HG02943 (cell line): ENCODE measurements around the gene TBK1.

Source experiments
- ATAC-seq: cut with Tn5 transposase; IDR thresholded peaks from one replicate; pipeline ENCODE4 v1.9.1; 2021; ENCODE audit warnings: mild to moderate bottlenecking, low read depth, moderate library complexity; ENCODE audit not compliant: unreplicated experiment

The TBK1 gene

DNA sequence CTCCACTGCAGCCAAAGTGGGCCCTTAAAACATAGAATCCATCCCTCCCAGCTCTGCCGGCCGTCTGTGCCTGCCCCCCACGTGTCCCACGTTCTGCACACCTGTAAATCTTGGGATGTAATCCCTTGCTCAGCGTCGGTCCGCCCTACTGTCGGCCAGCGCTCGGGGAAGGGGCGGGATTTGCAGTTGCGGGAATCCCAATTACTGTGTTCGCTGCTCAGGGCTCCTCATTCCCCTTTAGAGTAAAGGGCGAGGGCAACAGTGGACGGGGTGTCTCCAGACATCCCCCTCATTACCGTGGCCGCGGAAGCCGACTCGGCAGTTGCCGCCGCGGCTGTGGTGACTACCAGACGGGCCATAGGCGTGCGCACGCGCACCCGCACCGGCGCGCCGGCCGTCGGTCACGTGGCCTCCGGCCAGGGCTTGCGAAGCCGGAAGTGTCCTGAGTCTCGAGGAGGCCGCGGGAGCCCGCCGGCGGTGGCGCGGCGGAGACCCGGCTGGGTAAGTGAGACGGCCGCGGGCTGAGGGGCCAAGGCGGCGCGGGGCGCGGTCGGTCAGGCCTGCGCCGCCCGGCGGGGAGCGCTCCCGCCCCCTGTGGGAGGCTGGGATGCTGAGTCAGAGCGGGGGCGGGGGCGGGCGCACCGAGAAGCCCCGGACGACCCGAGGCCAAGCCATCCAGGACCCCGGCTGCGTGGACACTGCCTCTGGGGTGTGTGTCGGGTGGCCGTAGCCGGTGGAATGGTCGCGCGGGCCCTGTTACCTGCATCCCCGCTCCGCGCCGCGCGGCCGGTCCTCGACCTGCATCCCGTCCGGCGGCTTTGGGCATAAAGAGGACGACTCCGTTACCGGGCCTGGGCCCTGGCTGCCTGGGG is at the start of gene TBK1:
TSS of gene TBK1 (plus strand) at position 434 of the 872 bp plus-strand sequence. CDS start 3,751 bp downstream, outside the sequence.
- ATAC-seq = peak; percentile 88

DNA sequence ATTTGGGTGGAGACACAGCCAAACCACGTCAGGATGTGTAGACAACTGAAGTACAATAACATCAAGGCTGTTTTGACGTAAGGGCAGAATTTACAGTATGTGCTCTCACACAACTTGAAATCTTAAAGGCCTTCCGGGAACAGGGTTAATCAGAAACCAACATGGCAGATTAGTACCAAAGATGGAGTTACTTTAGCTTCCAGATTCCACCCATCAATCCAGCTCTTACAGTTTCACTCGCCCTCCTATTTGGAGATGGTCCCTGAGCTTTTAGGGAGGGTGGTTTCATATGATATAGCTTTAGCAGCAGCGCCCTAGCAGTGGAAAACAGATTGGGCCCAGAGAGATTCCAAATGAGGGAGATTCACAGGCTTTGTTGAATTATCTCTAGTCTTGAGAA is 49.7 kb upstream of the TBK1 start:
- no peak for ATAC-seq

- peak; percentile 93 for ATAC-seq
These were observed 48.0 kb upstream of the TBK1 start, which contains the start of gene XPOT for GRCh38 chr12:64403707-64404469. Gene XPOT, plus strand, starts transcription at chr12:64404392. Its CDS starts 5,644 bp downstream, at chr12:64410036.

GRCh38 chr12:64404470-64405256 is 47.3 kb upstream of the TBK1 start:
- ATAC-seq = peak; percentile 39

- no peak for ATAC-seq
These were observed 44.3 kb upstream of the TBK1 start for GRCh38 chr12:64407342-64408223.

DNA sequence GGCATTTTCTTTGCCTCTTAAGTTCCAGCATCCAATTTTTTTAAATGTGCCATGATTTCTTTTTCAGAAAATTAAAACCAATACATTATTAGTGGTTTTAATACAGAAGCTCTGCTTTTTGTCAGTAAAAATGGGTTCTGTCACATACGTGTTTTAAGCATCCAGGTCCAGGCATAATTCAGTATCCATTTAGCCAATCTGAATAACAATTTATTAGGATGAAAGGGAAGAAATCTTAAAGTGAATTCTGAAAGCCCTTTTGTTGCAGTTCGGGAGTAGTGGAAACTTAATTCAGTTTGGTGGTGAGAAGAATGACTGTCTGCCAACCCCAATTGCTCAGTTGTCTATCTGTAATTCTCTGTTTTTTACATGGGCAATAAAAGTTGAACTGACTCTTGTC is 40.5 kb upstream of the TBK1 start:
- ATAC-seq = no peak

DNA sequence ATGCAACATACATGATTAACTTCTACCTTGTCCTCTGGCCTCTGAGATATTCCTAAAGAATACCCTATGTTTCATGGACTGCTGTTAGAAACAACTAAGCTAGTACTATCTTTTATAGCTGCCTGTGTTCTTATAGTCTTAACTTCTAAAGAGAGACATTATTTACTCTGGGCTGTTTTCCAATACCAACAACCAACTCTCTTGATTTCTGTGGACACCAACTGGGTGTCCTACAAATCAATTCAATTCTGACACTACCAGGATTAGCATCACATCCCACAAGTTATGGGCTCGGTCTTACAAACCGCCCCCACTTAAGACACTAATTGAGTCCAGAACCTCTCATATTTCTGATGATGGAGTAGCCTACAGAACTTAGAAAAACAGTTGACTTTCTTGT is 39.5 kb upstream of the TBK1 start:
- ATAC-seq = no peak

GRCh38 chr12:64413884-64414283 is 38.0 kb upstream of the TBK1 start:
- ATAC-seq = no peak

DNA sequence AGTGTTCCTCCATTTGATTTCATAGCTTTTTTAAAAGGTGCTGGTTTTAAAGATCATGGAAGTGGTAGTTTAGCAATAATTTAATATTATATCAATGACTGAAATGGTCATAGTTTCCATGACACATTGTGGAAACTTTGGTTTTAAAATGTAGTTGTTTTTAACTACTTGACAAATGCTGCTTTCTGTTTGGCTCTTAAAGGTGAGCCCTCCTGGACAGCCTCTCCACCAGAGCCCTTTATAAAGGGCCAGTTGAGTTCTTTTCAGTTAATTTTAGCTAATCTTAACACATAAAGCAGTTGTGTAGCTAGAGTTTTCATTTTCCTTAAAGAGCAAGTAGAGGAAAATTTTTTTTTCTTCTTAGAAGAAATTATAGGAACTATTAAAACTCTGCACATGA is 33.7 kb upstream of the TBK1 start:
- ATAC-seq = no peak

GRCh38 chr12:64419696-64420095 is 32.2 kb upstream of the TBK1 start:
- no peak for ATAC-seq

DNA sequence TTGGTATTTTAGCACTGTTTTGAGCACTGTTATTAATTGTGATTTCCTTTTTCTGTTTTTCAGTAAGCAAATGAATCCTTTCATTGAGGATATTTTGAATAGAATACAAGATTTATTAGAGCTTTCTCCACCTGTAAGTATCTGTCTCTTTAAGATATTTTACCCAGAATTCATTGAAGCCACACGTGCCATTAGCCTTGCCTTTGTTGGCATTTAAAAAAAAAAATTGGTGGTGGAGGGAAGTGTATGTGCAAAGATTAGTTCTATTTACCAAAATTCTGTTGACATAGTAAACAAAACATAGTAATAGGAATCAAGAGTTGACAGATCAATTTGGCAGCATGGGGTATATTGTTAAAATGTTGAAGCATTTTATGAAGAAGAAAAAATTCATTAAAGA is 23.9 kb upstream of the TBK1 start:
- ATAC-seq = no peak

- no peak for ATAC-seq
These were observed 23.0 kb upstream of the TBK1 start for GRCh38 chr12:64428956-64429355.

- ATAC-seq = no peak
These were observed 21.0 kb upstream of the TBK1 start for GRCh38 chr12:64430886-64431285.

GRCh38 chr12:64431791-64432190 is 20.1 kb upstream of the TBK1 start:
- no peak for ATAC-seq

DNA sequence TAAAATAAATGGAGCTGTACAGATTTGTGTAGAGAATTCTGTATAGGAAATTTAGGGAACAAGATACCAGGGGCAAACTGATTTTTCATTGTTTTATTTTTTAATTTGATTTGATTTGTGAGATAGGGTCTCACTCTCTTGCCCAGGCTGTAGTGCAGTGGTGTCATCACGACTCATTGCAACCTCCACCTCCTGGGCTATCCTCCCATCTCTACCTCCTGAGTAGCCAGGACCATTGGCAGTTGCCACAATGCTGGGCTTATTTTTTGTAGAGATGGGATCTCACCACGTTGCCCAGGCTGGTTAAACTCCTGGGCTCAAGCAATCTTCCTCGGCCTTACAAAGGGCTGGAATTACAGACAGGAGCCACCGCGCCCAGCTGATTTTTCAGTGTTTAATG is 18.0 kb upstream of the TBK1 start:
- no peak for ATAC-seq

DNA sequence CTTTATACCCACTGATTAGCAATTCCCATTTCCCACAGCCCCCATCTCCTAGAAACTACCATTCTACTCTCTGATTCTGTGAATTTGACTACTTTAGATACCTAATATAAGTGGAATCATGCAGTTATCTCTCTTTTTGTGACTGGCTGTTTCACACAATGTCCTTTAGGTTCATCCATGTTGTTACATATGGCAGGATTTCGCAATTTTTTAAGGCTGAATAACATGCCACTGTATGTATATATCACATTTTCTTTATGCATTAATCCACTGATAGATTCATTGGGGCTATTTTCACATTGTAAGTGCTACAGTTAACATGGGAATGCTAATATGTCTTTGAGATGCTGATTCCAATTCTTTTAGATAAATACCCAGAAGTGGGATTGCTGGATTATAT is 11.8 kb upstream of the TBK1 start:
- ATAC-seq = no peak

GRCh38 chr12:64445490-64445889 is 6.4 kb upstream of the TBK1 start:
- ATAC-seq = no peak

DNA sequence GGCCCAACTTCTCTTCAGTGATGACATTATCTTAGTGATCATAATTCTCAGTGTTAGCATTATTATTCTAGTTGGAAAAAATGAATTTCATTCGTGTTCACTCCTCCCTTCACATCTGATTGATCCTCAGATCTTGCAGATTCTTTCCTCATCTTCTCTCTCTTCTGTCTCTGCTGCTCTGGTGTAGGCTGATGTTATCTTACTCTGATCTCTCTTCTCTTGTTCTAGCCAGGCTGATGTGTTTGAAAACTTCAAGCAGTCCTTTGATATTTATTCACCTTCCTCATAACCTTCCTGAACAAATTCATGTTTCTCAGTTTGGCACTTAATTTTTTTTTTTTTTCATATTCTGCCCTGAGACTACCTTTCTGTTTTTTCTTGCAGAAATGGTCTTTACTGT is 5.6 kb upstream of the TBK1 start:
- ATAC-seq = no peak

DNA sequence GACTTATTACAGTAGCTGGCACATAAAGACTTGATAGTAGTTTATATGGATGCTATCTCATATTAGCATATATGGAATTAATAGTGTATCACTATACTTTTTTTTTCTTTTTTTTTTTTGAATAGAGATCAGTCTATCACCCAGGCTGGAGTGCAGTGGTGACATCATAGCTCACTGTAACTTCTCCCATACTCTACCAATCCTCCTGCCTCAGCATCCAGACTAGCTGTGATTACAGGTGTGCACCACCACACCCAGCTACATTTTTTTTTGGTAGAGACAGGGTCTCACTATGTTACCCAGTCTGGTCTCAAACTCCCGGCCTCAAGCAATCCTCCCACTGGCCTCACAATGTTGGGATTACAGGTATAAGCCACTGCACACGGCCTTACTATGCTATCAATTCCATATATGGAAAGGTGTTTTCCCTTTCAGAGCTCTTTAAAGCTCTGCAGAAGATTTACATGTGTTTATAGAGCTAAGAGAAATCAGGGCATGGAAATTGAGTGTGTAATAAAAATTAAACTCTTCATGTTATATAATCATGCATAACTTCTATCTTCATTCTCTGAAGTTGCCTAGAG is 1.8 kb upstream of the TBK1 start:
- ATAC-seq = no peak
